IPS DF 6.9 (cell line): ENCODE measurements around the gene BRAF.
"Not testable (repeated sequence)": the region's sequence is repeated elsewhere in the genome, so short reads cannot be mapped to it uniquely, and the experiment has no call there.

Experiments used
- DNase-seq: peaks from one replicate; pipeline ENCODE4 v3.0.0-alpha.2; 2013; ENCODE audit warnings: low read depth, low spot score
- H3K27ac ChIP-seq: one replicate; pipeline ENCODE4 v1.5.1; 2013; ENCODE audit warnings: low read length, control low read depth
- H3K27me3 ChIP-seq: 2 replicates; pipeline ENCODE4 v1.6.1; 2013; ENCODE audit warnings: mild to moderate bottlenecking, low read length; ENCODE audit not compliant: control insufficient read depth, insufficient read depth
- H3K36me3 ChIP-seq: 2 replicates; pipeline ENCODE4 v1.6.1; 2013; ENCODE audit warnings: low read length; ENCODE audit not compliant: control insufficient read depth, insufficient read depth
- H3K4me1 ChIP-seq: 2 replicates; pipeline ENCODE4 v1.6.1; 2013; ENCODE audit warnings: low read length; ENCODE audit not compliant: control insufficient read depth, insufficient read depth
- H3K4me3 ChIP-seq: 2 replicates; pipeline ENCODE4 v1.5.1; 2013; ENCODE audit warnings: mild to moderate bottlenecking, low read length
- H3K9me3 ChIP-seq: 2 replicates; pipeline ENCODE4 v1.6.1; 2013; ENCODE audit warnings: low read length, inconsistent platforms; ENCODE audit not compliant: control insufficient read depth, insufficient read depth
- WGBS: extraction: QIAGEN DNeasy Blood & Tissue Kit; methylation state at CpG from one replicate; pipeline ENCODE4 v1.1.7; 2013; ENCODE audit warnings: mixed read lengths, missing lambda C conversion rate; ENCODE audit not compliant: insufficient read length, insufficient coverage; 5-methylcytosine and 5-hydroxymethylcytosine counted together

BRAF gene

DNA sequence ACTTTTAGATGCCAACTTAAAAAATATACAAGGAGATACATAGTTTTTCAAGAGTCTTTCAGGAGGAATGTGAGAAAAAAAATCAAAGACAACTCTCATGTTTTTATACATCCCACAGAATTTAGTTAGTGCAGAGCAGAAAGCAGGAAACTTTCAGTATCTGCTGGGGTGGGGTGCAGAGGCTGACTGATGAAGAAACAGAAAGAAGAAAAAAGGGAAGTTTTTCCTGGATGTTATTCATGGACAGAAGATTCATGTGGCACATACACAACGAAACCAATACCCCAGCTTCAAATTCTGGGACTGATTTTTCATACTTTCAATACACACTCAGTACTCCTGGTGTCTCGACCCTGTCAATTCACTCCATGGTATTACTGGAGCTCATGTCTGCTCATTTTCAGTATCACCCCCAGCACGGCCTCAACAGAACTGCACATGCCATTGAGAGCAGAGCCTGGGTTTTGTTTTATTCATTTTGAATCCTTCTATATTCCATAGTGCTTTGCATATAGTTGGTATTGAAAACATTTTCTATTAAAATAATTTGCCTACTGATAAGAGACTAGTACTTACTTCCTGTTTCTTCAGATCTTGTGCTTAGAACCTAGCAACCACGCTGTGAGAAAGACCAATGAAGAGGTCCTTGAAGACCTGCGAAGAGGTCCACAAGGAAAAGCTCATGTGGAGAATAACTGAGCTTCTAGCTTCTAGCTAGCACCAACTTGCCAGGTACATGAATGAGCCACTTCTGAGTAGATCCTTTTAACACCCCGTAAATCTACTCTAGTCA is 179.3 kb downstream of the BRAF start:
- Histone ChIP-seq H3K4me3 (no peak overlapping the region), H3K27me3 (no peaks in the 10 kb centered on the region), H3K9me3 (no peaks in the 10 kb centered on the region), H3K4me1 (no peaks in the 10 kb centered on the region), H3K36me3 (no peaks in the 10 kb centered on the region), H3K27ac (no peak overlapping the region)
- DNase-seq = no peak
- whole genome bisulfite sequencing = no CpG with 5 or more reads among the region's 6 CpGs

GRCh38 chr7:140744005-140744404 is 180.7 kb downstream of the BRAF start:
- no peak for DNase-seq
- Histone ChIP-seq H3K27me3 (no peaks in the 10 kb centered on the region), H3K36me3 (no peaks in the 10 kb centered on the region), H3K9me3 (no peaks in the 10 kb centered on the region), H3K27ac (no peak overlapping the region), H3K4me3 (no peak overlapping the region), H3K4me1 (no peaks in the 10 kb centered on the region)
- WGBS = no CpG with 5 or more reads among the region's 2 CpGs

DNA sequence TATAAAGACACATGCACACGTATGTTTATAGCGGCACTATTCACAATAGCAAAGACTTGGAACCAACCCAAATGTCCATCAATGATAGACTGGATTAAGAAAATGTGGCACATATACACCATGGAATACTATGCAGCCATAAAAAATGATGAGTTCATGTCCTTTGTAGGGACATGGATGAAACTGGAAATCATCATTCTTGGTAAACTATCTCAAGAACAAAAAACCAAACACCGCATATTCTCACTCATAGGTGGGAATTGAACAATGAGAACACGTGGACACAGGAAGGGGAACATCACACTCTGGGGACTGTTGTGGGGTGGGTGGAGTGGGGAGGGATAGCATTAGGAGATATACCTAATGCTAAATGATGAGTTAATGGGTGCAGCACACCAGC is 181.5 kb downstream of the BRAF start:
- H3K4me3 ChIP-seq, H3K4me1 ChIP-seq, H3K27me3 ChIP-seq, H3K27ac ChIP-seq, H3K9me3 ChIP-seq, H3K36me3 ChIP-seq, DNase-seq: not testable (repeated sequence)
- WGBS = no CpG with 5 or more reads among the region's 4 CpGs

DNA sequence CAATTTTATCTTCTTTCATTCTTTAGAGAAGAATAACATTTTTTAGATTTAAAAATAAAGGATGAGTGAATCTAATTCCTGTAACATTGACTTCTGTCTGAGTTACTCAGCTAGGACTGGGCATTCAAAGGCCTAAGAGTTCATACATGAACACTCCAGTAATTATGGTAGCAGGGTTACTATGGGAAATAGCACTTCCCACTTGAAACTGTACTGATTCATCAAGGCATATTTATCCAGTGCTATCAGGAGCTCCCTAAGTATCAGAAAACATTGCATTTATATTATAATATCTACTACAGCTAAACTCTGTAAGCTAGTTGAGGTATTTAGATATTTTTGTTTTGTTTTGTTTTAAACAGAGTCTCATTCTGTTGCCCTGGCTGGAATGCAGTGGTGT is 186.4 kb downstream of the BRAF start:
- no peaks in the 10 kb centered on the region for H3K9me3 ChIP-seq
- H3K4me1 ChIP-seq = no peaks in the 10 kb centered on the region
- no peak for DNase-seq
- H3K27me3 ChIP-seq = no peaks in the 10 kb centered on the region
- H3K27ac ChIP-seq = no peak overlapping the region
- no peak overlapping the region for H3K4me3 ChIP-seq
- H3K36me3 ChIP-seq = no peaks in the 10 kb centered on the region

DNA sequence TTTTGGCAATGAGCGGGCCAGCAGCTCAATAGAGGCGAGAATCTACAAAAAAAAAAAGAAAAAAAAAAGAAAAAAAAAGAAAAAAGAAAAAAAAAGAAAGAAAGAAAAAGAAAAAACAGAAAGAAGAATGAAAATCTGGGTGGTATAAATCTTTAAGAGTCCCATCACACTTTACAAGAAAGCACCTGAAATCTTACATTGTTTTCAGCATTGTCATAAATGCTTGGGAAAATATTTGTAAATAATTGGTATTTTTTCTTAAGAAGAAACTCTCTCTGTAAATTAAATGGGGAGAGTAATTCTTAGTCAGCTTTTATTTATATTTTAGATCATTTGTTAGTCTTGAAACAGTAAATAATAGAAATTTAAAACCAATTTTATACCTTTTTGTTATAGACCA is 190.0 kb downstream of the BRAF start:
- no peaks in the 10 kb centered on the region for H3K4me1 ChIP-seq
- DNase-seq = no peak
- no peaks in the 10 kb centered on the region for H3K36me3 ChIP-seq
- no CpG with 5 or more reads among the region's 2 CpGs for WGBS
- H3K27ac ChIP-seq = no peak overlapping the region
- H3K27me3 ChIP-seq = no peaks in the 10 kb centered on the region
- H3K9me3 ChIP-seq = no peaks in the 10 kb centered on the region
- H3K4me3 ChIP-seq = no peak overlapping the region

DNA sequence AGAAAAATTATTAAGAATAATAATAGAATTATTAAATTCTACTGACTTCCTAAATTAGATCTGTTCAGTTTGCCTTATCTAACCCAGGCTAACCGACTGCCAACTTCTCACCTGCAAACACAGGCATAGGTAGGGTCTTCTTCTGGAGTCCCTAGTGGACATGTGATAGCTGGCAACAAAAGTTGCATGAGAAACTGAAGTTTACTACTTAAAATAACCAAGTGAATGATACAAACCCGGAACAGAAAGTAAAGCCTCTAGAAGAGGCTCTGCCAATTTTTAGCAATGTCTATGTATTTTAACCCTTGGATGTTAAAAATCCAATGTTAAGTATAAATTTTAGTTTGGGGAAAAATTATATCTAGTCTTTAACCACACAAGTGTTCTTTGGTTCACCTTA is 190.6 kb downstream of the BRAF start:
- no CpG with 5 or more reads among the region's 2 CpGs for WGBS
- no peaks in the 10 kb centered on the region for H3K9me3 ChIP-seq
- H3K4me3 ChIP-seq = no peak overlapping the region

DNA sequence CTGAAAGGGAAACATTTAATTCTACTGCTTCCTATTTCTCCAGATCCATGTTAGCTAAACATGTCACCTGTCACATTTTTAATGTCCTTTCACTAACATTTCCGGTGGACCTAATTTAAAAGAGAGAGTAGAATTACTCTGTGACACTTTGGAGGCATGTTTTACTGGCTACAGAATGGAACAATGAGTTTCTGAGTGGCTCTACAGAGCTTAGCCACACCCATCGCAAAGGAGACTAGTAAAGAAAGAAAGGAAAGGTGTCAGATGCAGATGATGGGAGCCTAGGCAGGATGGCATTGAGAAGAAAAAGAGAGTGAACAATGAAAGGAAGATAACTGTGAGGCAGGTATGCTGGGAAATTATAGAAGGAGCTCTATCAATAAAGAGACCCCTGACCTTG is 192.3 kb downstream of the BRAF start:
- no peaks in the 10 kb centered on the region for H3K36me3 ChIP-seq
- H3K27me3 ChIP-seq = no peaks in the 10 kb centered on the region
- no peaks in the 10 kb centered on the region for H3K4me1 ChIP-seq
- no peak overlapping the region for H3K27ac ChIP-seq
- no peaks in the 10 kb centered on the region for H3K9me3 ChIP-seq
- no CpG with 5 or more reads among the region's 2 CpGs for WGBS
- no peak for DNase-seq
- no peak overlapping the region for H3K4me3 ChIP-seq

More for the DNA sequence above, 190.6 kb downstream of the BRAF start:
- H3K27ac ChIP-seq = no peak overlapping the region
- no peak for DNase-seq
- H3K36me3 ChIP-seq = no peaks in the 10 kb centered on the region
- H3K4me1 ChIP-seq = no peaks in the 10 kb centered on the region
- no peaks in the 10 kb centered on the region for H3K27me3 ChIP-seq

DNA sequence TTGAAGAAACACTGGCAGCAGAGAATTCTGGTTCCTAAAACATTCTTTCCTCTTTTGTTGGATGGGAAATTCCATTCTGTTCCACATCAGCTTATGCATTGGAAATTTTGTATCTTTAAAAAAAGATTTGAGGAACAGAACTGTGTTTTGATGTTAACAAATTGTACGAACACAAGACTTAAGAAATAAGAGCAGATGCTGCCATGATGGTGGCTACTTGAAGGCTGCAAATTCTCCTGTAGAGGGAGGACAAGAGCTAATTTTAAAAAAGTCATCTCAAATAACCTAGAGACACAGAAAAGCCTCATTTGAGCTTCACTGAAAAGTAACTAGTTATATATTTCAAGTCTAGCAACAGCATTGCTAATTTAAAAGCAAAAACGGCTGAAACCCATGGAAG is 198.4 kb downstream of the BRAF start:
- Histone ChIP-seq H3K27me3 (no peaks in the 10 kb centered on the region), H3K36me3 (no peaks in the 10 kb centered on the region), H3K4me3 (no peak overlapping the region), H3K9me3 (no peaks in the 10 kb centered on the region), H3K4me1 (no peaks in the 10 kb centered on the region), H3K27ac (no peak overlapping the region)
- no CpG with 5 or more reads among the region's 2 CpGs for WGBS
- no peak for DNase-seq

- H3K27me3 ChIP-seq = no peaks in the 10 kb centered on the region
- H3K9me3 ChIP-seq = no peaks in the 10 kb centered on the region
- WGBS = no CpG with 5 or more reads among the region's 1 CpG
- H3K36me3 ChIP-seq = no peaks in the 10 kb centered on the region
- DNase-seq = no peak
- no peak overlapping the region for H3K4me3 ChIP-seq
- no peak overlapping the region for H3K27ac ChIP-seq
- no peaks in the 10 kb centered on the region for H3K4me1 ChIP-seq
Measured at GRCh38 chr7:140724706-140725105, 200.0 kb downstream of the BRAF start.

- H3K27ac ChIP-seq = no peak overlapping the region
- DNase-seq = no peak
- H3K27me3 ChIP-seq = no peaks in the 10 kb centered on the region
- no peaks in the 10 kb centered on the region for H3K9me3 ChIP-seq
- H3K4me3 ChIP-seq = no peak overlapping the region
- no peaks in the 10 kb centered on the region for H3K4me1 ChIP-seq
- no CpG with 5 or more reads among the region's 3 CpGs for WGBS
- H3K36me3 ChIP-seq = no peaks in the 10 kb centered on the region
Measured at GRCh38 chr7:140723574-140723973, 201.2 kb downstream of the BRAF start.

- DNase-seq = no peak
- H3K9me3 ChIP-seq = no peaks in the 10 kb centered on the region
- H3K27ac ChIP-seq = no peak overlapping the region
- 100% methylated on average over 1 of the region's 6 CpGs for WGBS
- no peaks in the 10 kb centered on the region for H3K4me1 ChIP-seq
- H3K36me3 ChIP-seq = no peaks in the 10 kb centered on the region
- no peak overlapping the region for H3K4me3 ChIP-seq
- no peaks in the 10 kb centered on the region for H3K27me3 ChIP-seq
Measured at GRCh38 chr7:140723006-140723405, 201.7 kb downstream of the BRAF start.
